Gastroesophageal sphincter (tissue), 4 donors: ENCODE results near the gene TPST2. TPM values are rescaled to one million over a fixed set of nuclear protein-coding genes. Genes with fewer than 3 reads are reported as not detected.
"Not testable (repeated sequence)": the region's sequence is repeated elsewhere in the genome, so short reads cannot be mapped to it uniquely, and the experiment has no call there.

Source experiments
- ATAC-seq: fragments of 150-250 bp; one replicate; pipeline ENCODE4 v1.9.1; 2016; ENCODE audit warnings: mild to moderate bottlenecking, moderate library complexity
- H3K27ac ChIP-seq, 4 donors: fragments of 200-600 bp; sonication (generic) in 3 of 4; 1 replicate in 3 of 4; 2 replicates in 1 of 4; pipeline ENCODE4 v1.5.1; 2016 to 2019
- H3K27me3 ChIP-seq: fragments of 200-600 bp; sonication (generic); one replicate; pipeline ENCODE4 v1.5.1; 2019
- H3K36me3 ChIP-seq, 2 donors: fragments of 200-600 bp; sonication (generic); one replicate each; pipeline ENCODE4 v1.5.1; 2019; ENCODE audit warnings: control low read depth in 1 of 2
- H3K4me1 ChIP-seq, 3 donors: fragments of 200-600 bp; sonication (generic); 1 replicate in 2 of 3; 2 replicates in 1 of 3; pipeline ENCODE4 v1.5.1; 2016 to 2019; ENCODE audit warnings: control low read depth in 2 of 3
- H3K4me3 ChIP-seq, 2 donors: fragments of 200-600 bp; sonication (generic); one replicate each; pipeline ENCODE4 v1.5.1; 2019; ENCODE audit warnings: mild to moderate bottlenecking in 1 of 2, moderate library complexity in 1 of 2
- H3K9me3 ChIP-seq, 3 donors: fragments of 200-600 bp; sonication (generic); one replicate each; pipeline ENCODE4 v1.5.1; 2017 to 2019; ENCODE audit warnings: control low read depth in 2 of 3
- CTCF ChIP-seq, 4 experiments: fragments of 200-600 bp in 2 of 4; fragments of 450-650 bp in 2 of 4; sonication (generic) in 1 of 4; IDR thresholded peaks; one replicate each; pipeline ENCODE4 v1.5.1; 2017 to 2019; ENCODE audit warnings: antibody characterized with exemption in 4 of 4, mild to moderate bottlenecking in 2 of 4, moderate library complexity in 2 of 4
- EP300 ChIP-seq: sonication (generic); formaldehyde crosslinking; IDR thresholded peaks from one replicate; pipeline ENCODE4 v1.6.1; 2017; ENCODE audit warnings: antibody characterized with exemption, mild to moderate bottlenecking
- POLR2A ChIP-seq, 2 donors: fragments of 450-650 bp; IDR thresholded peaks; one replicate each; pipeline ENCODE4 v1.6.1; 2017; ENCODE audit warnings: antibody characterized with exemption in 2 of 2, mild to moderate bottlenecking in 2 of 2, moderate library complexity in 1 of 2
- POLR2AphosphoS5 ChIP-seq: sonication (generic); formaldehyde crosslinking; IDR thresholded peaks from one replicate; pipeline ENCODE4 v1.6.1; 2017; ENCODE audit warnings: antibody characterized with exemption
- WGBS, 2 donors: methylation state at CpG; one replicate each; pipeline ENCODE4 v1.1.5; 2018; ENCODE audit warnings: low coverage in 1 of 2; 5-methylcytosine and 5-hydroxymethylcytosine counted together
- total RNA-seq, 4 donors: library from RNA; depleted of rRNA; stranded (reverse); fragments of >200 nt; gene quantifications; one replicate each; pipeline ENCODE4 v1.1.0, GENCODE V29; 2016

The TPST2 gene
- total RNA-seq, 4 donors from 2014 or later = 16.8 to 27.7 (median 21.0) TPM

DNA sequence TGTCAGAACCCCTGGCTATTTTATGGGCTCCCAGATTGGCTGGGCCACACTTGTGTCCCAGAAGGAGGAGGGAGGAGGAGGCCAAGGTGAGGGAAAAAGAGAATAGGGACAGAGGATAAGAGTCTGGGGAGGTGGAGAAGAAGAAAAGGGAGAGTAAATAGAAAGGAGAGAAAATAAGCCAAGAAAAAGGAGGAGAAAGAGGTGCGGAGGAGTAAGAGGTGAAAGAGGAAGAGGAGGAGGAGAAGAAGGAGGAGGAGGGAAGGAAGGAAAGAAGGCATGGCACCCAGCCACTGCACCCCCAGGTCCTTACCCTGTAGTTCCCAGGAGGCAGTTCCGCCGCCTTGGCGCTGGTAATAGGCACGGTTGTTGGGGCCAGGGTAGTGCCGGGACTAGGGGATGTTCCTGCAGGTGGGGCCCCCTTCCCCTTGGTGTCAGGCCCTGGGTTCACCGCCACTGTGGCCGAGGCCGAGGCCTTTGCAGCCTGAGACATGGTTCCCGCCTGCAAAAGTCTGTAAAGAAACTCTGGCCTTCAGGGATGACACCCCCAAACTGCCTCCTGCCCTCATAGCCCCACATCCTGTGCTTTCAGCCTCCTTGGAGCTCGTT lies 26.0 kb upstream of the TPST2 start:
- Histone ChIP-seq H3K9me3 (no peaks in the 10 kb centered on the region), H3K36me3 (no peaks in the 10 kb centered on the region), H3K27ac (no peak overlapping the region), H3K4me1 (no peaks in the 10 kb centered on the region), H3K27me3 (peaks cover 75% of the 10 kb centered on the region), H3K4me3 (no peak overlapping the region)
- no peak for ATAC-seq
- 70 to 73% methylated on average over 6 to 7 of the region's 11 CpGs for WGBS, 2 donors
- TF ChIP-seq CTCF (IDR thresholded peaks at IDR 0.05) (no peak), EP300 (no peak), POLR2A (IDR thresholded peaks at IDR 0.05) (no peak), POLR2AphosphoS5 (no peak)

DNA sequence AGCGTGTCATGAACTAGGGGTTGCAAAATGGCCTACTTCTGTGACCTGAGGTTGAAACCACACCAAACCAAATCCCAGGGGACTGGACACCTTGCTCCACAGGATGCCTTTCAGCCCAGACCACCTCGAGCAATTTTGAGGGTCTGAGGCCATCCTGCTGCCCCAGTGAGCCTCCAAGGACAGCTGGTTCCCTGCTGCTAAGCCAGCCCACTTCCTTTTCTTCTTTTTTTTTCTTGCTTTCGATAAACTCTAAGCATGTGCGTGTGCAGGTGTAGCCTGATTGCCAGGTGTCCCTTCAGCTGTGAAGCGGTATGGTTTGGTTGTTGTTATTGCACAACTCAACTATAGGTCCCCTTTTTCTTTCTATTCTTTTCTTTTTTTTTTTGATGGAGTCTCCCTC lies 25.2 kb upstream of the TPST2 start:
- 32 to 56% methylated on average over 3 to 5 of the region's 5 CpGs for whole genome bisulfite sequencing, 2 donors
- no peak overlapping the region for H3K27ac ChIP-seq
- TF ChIP-seq EP300 = no peak
- TF ChIP-seq POLR2A (IDR thresholded peaks at IDR 0.05) = no peak
- no peak for TF ChIP-seq CTCF (IDR thresholded peaks at IDR 0.05)
- no peak for TF ChIP-seq POLR2AphosphoS5
- H3K36me3 ChIP-seq = no peaks in the 10 kb centered on the region
- H3K9me3 ChIP-seq = no peaks in the 10 kb centered on the region
- no peaks in the 10 kb centered on the region for H3K4me1 ChIP-seq
- no peak for ATAC-seq
- H3K27me3 ChIP-seq = peaks cover 75% of the 10 kb centered on the region
- no peak overlapping the region for H3K4me3 ChIP-seq

DNA sequence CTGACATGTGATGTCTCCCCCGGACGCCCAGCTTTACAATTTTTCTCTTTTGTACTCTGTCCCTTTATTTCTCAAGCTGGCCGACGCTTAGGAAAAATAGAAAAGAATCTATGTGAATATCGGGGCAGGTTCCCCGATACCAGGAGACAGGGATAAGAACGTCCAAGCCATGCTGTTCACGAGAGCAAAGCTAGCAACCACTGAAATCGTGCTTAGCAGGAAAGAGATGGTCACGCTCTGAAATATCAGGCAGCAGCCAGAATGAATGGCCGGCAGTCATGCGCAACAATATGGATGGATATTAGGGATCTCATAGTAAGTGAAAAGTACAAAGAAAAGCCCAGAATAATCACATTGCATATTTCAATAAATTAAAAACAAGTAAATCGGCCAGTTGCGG lies 24.4 kb upstream of the TPST2 start:
- no peaks in the 10 kb centered on the region for H3K4me1 ChIP-seq
- H3K27me3 ChIP-seq = peaks cover 75% of the 10 kb centered on the region

DNA sequence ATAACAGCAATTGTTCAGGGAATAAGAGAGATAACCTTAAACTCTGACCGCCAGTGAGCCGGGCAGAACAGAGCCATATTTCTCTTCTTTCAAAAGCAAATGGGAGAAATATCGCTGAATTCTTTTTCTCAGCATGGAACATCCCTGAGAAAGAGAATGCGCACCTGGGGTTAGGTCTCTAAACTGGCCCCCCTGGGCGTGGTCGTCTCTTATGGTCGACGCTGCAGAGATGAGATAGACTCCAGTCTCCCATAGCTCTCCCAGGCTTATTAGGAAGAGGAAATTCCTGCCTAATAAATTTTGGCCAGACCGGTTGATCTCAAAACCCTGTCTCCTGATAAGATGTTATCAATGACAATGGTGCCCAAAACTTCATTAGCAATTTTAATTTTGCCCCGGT lies 23.8 kb upstream of the TPST2 start:
- peaks cover 69% of the 10 kb centered on the region for H3K27me3 ChIP-seq
- not testable (repeated sequence) for H3K27ac ChIP-seq, H3K4me3 ChIP-seq, H3K9me3 ChIP-seq, ATAC-seq, H3K36me3 ChIP-seq, H3K4me1 ChIP-seq
- 11 to 14% methylated on average over 9 to 10 of the region's 10 CpGs for WGBS, 2 donors

More for the DNA sequence above, 24.4 kb upstream of the TPST2 start:
- Histone ChIP-seq H3K27ac (no peak overlapping the region), H3K9me3 (no peaks in the 10 kb centered on the region), H3K4me3 (no peak overlapping the region), H3K36me3 (no peaks in the 10 kb centered on the region)
- TF ChIP-seq CTCF (IDR thresholded peaks at IDR 0.05) = no peak
- no peak for ATAC-seq
- WGBS, 2 donors = 34 to 37% methylated on average over 7 to 12 of the region's 14 CpGs

GRCh38 chr22:26612652-26613051 lies 22.7 kb upstream of the TPST2 start:
- H3K4me1 ChIP-seq = no peaks in the 10 kb centered on the region
- TF ChIP-seq EP300 (no peak), CTCF (IDR thresholded peaks at IDR 0.05) (no peak), POLR2A (IDR thresholded peaks at IDR 0.05) (no peak), POLR2AphosphoS5 (no peak)
- no peak for ATAC-seq
- peaks cover 58% of the 10 kb centered on the region for H3K27me3 ChIP-seq
- no peak overlapping the region for H3K27ac ChIP-seq
- 74 to 77% methylated on average over 4 of the region's 4 CpGs for WGBS, 2 donors
- no peaks in the 10 kb centered on the region for H3K36me3 ChIP-seq
- no peak overlapping the region for H3K4me3 ChIP-seq
- H3K9me3 ChIP-seq = no peaks in the 10 kb centered on the region
